Thyroid gland (tissue), 4 donors: Measurements from ENCODE around the gene CCS. TPM values are rescaled to one million over a fixed set of nuclear protein-coding genes. Genes with fewer than 3 reads are reported as not detected.

Experiments
- DNase-seq, 2 donors: peaks; one replicate each; pipeline ENCODE4 v3.0.0-alpha.2; 2019
- H3K27ac ChIP-seq, 3 donors: fragments of 200-600 bp; sonication (generic); 1 replicate in 2 of 3; 2 replicates in 1 of 3; pipeline ENCODE4 v1.5.1; 2016 to 2019; ENCODE audit warnings: mild to moderate bottlenecking in 1 of 3, moderate library complexity in 1 of 3
- H3K27me3 ChIP-seq: fragments of 200-600 bp; sonication (generic); one replicate; pipeline ENCODE4 v1.5.1; 2019
- H3K36me3 ChIP-seq, 2 donors: fragments of 200-600 bp; sonication (generic); one replicate each; pipeline ENCODE4 v1.5.1; 2016 to 2019
- H3K4me1 ChIP-seq, 2 donors: fragments of 200-600 bp; sonication (generic); one replicate each; pipeline ENCODE4 v1.5.1; 2017 to 2019
- H3K4me3 ChIP-seq, 3 donors: fragments of 200-600 bp; sonication (generic); replicated peaks in 1 of 3; 1 replicate in 2 of 3; 2 replicates in 1 of 3; pipeline ENCODE4 v1.5.1; 2016; ENCODE audit warnings: mild to moderate bottlenecking in 1 of 3
- H3K9me3 ChIP-seq: fragments of 200-600 bp; sonication (generic); one replicate; pipeline ENCODE4 v1.5.1; 2017
- CTCF ChIP-seq, 6 experiments: fragments of 200-600 bp in 3 of 6; fragments of 450-650 bp in 3 of 6; sonication (generic) in 3 of 6; IDR thresholded peaks; one replicate each; pipeline ENCODE4 v1.5.1; 2016 to 2019; ENCODE audit warnings: antibody characterized with exemption in 6 of 6, mild to moderate bottlenecking in 2 of 6, inconsistent platforms in 1 of 6, moderate library complexity in 1 of 6
- POLR2A ChIP-seq, 2 donors: fragments of 450-650 bp; IDR thresholded peaks; one replicate each; pipeline ENCODE4 v1.6.1; 2017; ENCODE audit warnings: antibody characterized with exemption in 2 of 2, mild to moderate bottlenecking in 2 of 2, moderate library complexity in 1 of 2
- WGBS, 2 donors: methylation state at CpG; one replicate each; pipeline ENCODE4 v1.1.5; 2017; 5-methylcytosine and 5-hydroxymethylcytosine counted together
- intact Hi-C: fragments of 100-400 bp; cut with DNase I; formaldehyde crosslinking; loops from one replicate; pipeline ENCODE4 v1.15.1; 2023
- total RNA-seq, 4 donors: library from RNA; depleted of rRNA; stranded (reverse); fragments of >200 nt; gene quantifications; one replicate each; pipeline ENCODE4 v1.2.3, GENCODE V29; 2016

Gene CCS
- total RNA-seq, 4 donors from 2014 or later: 22.7 to 48.5 (median 28.9) TPM

- H3K9me3 ChIP-seq: no peaks in the 10 kb centered on the region
- H3K4me1 ChIP-seq: peaks cover 8 to 9% of the 10 kb centered on the region in 2 donors
- DNase-seq: no peak
- TF ChIP-seq CTCF (IDR thresholded peaks at IDR 0.05) (no peak), POLR2A (IDR thresholded peaks at IDR 0.05) (no peak)
- no peak overlapping the region for H3K27ac ChIP-seq
- 79 to 83% methylated on average over 7 to 12 of the region's 14 CpGs for WGBS, 2 donors
- H3K36me3 ChIP-seq: no peaks in the 10 kb centered on the region
- intact Hi-C loops: no loop called here
- H3K4me3 ChIP-seq: no peak overlapping the region
- no peaks in the 10 kb centered on the region for H3K27me3 ChIP-seq
Measured at GRCh38 chr11:66561178-66561974, 31.6 kb upstream of the CCS start.

GRCh38 chr11:66561975-66562248, 31.1 kb upstream of the CCS start:
- intact Hi-C loops: no loop called here
- peaks cover 8% of the 10 kb centered on the region in 2 donors for H3K4me1 ChIP-seq

DNA sequence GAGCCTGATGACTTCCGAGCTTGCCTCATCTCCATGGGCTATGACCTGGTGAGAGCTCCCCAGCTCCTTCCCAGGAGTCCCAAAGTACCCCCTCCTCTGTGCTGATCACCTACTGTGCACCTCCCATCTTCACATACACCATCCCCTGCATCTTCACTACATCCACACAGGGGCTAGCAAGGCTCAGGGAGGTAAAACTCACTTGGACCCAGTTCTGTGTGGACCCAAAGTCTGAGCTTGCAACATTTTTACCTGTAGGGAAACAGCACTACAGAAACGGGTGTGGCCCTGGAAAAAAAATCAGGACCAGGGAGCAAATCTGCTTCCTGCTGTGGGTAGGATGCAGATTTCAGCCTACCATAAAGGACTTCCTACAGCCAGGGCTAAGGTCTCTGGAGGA, 30.7 kb upstream of the CCS start:
- 80 to 90% methylated on average over 2 of the region's 2 CpGs for WGBS, 2 donors
- intact Hi-C loops: no loop called here
- H3K9me3 ChIP-seq: no peaks in the 10 kb centered on the region

More at GRCh38 chr11:66561975-66562248, 31.1 kb upstream of the CCS start:
- DNase-seq: no peak
- Histone ChIP-seq H3K27me3 (no peaks in the 10 kb centered on the region), H3K4me3 (no peak overlapping the region), H3K36me3 (no peaks in the 10 kb centered on the region), H3K9me3 (no peaks in the 10 kb centered on the region), H3K27ac (no peak overlapping the region)
- WGBS, 2 donors: 80 to 87% methylated on average over 5 to 9 of the region's 9 CpGs
- no peak for TF ChIP-seq POLR2A (IDR thresholded peaks at IDR 0.05)
- TF ChIP-seq CTCF (IDR thresholded peaks at IDR 0.05): no peak

GRCh38 chr11:66562907-66563583, 29.9 kb upstream of the CCS start:
- Histone ChIP-seq H3K27me3 (no peaks in the 10 kb centered on the region), H3K4me1 (peaks cover 11 to 15% of the 10 kb centered on the region in 2 donors), H3K27ac (no peak overlapping the region), H3K9me3 (no peaks in the 10 kb centered on the region), H3K36me3 (no peaks in the 10 kb centered on the region), H3K4me3 (no peak overlapping the region)
- intact Hi-C loops: no loop called here
- TF ChIP-seq POLR2A (IDR thresholded peaks at IDR 0.05) (no peak), CTCF (IDR thresholded peaks at IDR 0.05) (no peak)
- 85 to 91% methylated on average over 10 to 20 of the region's 20 CpGs for WGBS, 2 donors
- DNase-seq: no peak

More for the DNA sequence above, 30.7 kb upstream of the CCS start:
- H3K27me3 ChIP-seq: no peaks in the 10 kb centered on the region
- no peak overlapping the region for H3K27ac ChIP-seq
- no peaks in the 10 kb centered on the region for H3K36me3 ChIP-seq
- TF ChIP-seq CTCF (IDR thresholded peaks at IDR 0.05): no peak
- TF ChIP-seq POLR2A (IDR thresholded peaks at IDR 0.05): no peak
- H3K4me1 ChIP-seq: peaks cover 8% of the 10 kb centered on the region in 2 donors
- H3K4me3 ChIP-seq: no peak overlapping the region
- DNase-seq: no peak

DNA sequence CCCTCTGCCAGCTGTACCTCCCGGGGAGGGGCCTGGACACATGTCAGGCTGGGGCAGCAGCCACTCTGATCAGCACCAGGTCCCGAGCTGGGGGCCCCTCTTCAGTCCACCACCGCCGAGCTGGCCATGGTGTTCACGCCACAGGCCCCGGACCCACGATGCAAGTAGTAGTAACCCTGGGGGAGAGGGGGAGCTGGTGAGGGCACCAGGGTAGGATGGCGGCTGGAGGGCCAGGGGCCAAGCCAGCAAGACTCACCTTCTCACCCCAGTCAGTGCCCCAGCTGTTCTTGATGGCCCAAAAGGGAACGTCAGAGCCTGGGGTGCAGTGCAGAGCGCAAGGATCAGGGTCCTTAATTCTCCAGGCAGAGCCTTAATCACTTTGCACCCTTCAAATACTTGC, 29.2 kb upstream of the CCS start:
- no peaks in the 10 kb centered on the region for H3K9me3 ChIP-seq
- WGBS, 2 donors: 93 to 100% methylated on average over 3 to 10 of the region's 10 CpGs

More for the DNA sequence above, 29.2 kb upstream of the CCS start:
- no peak overlapping the region for H3K4me3 ChIP-seq
- TF ChIP-seq CTCF (IDR thresholded peaks at IDR 0.05) (no peak), POLR2A (IDR thresholded peaks at IDR 0.05) (no peak)
- no peaks in the 10 kb centered on the region for H3K36me3 ChIP-seq
- DNase-seq: no peak
- intact Hi-C loops: no loop called here
- H3K4me1 ChIP-seq: peaks cover 9 to 21% of the 10 kb centered on the region in 2 donors
- no peaks in the 10 kb centered on the region for H3K27me3 ChIP-seq
- H3K27ac ChIP-seq: no peak overlapping the region
